ENCODE results near the gene UBASH3A. TPM values are rescaled to one million over a fixed set of nuclear protein-coding genes. Genes with fewer than 3 reads are reported as not detected.
"Not testable (repeated sequence)": the region's sequence is repeated elsewhere in the genome, so short reads cannot be mapped to it uniquely, and the experiment has no call there.

Gene UBASH3A
- total RNA-seq, 1 experiment from 2014 or later = not detected

DNA sequence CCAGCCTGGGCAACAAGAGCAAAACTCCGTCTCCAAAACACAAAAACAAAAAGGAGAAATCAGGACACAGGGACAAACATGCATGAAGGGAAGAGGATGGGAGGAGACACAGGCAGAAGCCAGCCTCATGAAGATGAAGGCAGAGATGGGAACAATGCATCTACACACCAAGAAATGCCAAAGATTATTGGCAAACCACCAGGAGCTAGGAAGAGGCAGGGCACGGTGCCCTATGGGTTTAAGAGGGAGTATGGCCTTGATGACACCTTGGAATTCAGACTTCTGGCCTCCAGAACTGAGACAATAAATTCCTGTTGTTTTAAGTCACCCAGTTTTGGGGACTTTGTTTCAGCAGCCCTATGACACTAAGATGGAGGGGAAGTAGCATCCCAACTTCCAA is 13.0 kb upstream of the UBASH3A start:
- no peak for DNase-seq (ENCODE audit: low spot score)

- DNase-seq (ENCODE audit: low spot score) = no peak
Measured at GRCh38 chr21:42391297-42391696, 12.4 kb upstream of the UBASH3A start.

DNA sequence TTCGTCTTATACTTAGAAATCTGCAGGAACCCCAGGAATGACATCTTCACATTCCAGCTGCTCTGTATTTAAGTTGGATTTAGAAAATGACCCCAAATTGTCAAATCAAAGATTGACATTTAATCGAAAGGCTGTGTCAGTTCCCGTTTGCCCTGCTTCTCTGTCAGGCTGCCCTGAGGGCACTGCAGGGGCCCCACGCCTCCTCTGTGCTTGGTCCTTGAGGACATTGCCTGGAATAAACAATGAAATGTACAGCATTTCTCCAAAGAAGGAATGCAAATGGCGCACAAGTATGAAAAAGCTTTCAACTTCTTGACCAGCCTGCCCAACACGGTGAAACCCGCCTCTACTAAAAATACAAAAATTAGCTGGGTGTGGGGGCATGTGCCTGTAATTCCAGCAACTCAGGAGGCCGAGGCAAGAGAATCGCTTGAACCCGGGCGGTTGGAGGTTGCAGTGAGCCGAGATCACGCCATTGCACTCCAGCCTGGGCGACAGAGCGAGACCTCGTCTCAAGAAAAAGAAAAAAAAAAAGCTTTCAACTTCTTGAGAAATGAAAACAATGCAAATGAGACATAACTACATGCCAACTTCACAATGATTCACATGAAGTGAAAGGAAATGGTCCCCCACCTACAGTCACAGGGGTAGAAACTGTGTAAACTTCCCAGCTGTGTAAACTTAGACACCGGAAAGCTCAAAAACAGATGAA is 10.8 kb upstream of the UBASH3A start:
- no peak for DNase-seq (ENCODE audit: low spot score)

DNA sequence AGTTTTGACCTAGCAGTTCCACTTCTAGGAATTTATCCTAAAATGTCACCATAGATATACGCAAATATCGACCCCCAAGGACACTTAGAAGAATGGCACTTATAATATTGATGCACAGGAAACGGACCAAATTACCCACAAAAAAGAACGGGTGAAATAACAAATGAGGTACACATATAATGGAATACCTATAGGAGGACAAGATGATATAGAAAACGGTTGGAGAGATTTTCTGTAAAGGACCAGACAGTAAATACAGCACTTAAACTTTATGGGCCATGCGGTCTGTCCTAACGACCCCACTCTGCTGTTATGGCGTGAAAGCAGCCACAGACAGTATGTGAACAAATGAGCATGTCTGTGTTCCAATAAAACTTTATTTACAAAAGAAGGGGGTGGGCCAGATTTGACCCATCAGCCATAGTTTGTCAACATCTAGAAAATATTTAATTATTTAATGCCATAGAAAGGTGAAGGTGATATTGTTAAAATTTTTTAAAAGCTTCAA is 10.2 kb upstream of the UBASH3A start:
- no peak for DNase-seq (ENCODE audit: low spot score)

GRCh38 chr21:42395302-42395701 is 8.4 kb upstream of the UBASH3A start:
- no peak for DNase-seq (ENCODE audit: low spot score)

GRCh38 chr21:42395905-42396651 is 7.6 kb upstream of the UBASH3A start, which contains the start of gene TMPRSS3:
Gene TMPRSS3 (minus strand): TSS chr21:42396052. CDS start chr21:42395417, 635 bp downstream.
- no peak for DNase-seq (ENCODE audit: low spot score)

DNA sequence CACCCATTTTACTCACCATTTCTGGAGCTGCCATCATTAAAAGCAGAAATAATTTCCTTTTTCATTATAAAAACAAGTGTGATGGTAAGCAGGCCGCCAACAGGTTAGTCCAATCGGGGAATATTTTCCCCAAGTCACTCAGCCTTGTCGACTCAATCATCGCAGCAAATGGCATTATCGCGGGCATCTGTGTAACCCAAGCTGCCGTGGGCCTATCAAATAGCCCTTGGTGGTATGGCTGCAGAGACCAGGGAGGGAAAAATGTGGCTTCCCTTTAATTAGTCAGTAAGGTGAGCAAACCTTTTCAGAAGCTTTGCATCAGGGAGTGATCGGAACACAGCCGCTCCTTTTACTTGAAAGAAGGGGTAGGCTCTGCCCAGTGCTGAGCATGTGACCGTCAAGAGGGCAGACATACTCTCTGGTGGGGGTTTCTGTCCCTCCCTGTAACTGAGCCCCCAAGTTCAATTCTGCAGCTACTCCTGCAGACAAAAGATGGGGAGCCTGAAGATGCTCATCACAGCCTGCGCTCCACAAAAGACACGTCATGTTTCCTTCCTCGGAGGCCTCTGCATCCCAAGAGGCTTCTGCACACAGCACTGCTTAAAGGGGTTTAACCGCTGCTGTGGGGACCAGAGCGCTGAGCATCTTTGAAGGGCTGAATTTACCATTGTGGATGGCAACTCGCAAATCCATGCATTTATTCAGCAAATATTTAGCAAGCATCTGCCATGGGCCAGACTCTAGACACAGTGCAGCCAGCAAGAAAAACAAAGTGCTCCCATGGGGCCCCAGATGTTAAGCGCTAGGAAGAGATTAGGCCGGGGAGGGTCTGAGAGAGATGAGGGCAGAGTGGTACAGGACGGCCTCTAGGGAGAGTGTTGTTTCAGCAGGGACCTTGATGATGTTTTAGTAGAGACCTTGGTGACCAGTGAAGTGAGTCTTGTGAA is 6.6 kb upstream of the UBASH3A start:
- DNase-seq (ENCODE audit: low spot score) = no peak

- no peak for DNase-seq (ENCODE audit: low spot score)
Measured at GRCh38 chr21:42397746-42398394, 5.8 kb upstream of the UBASH3A start.

DNA sequence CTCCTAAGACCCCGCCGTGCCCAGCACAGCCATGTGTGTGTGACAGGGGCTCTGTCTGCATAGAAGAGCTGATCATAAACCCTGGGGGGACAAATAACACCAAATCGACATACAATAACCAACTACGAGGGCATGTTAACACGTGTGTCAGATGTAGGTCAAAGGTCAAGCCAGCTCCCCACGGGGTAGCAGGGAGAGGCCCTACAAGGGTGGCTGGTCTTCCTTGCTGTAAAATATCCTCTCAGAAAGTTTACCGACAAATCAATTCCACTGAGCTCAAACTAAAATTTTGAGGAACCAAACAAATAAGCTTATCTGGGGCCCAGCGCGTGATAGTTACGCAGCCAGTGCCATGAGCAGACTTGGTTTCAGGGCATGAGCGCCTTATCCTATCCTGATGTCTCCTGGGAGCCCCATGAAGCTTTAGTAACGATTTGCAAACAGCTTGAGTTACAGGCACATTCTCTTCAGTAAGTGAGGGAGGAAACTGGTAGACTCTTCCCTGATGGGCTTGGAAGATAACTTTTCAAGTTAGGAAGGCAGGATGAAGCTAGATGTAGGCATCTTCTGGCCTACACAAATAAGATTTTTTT is 5.2 kb upstream of the UBASH3A start:
- DNase-seq (ENCODE audit: low spot score) = no peak

- DNase-seq (ENCODE audit: low spot score) = no peak
Measured at GRCh38 chr21:42400525-42400924, 3.2 kb upstream of the UBASH3A start.

- no peak for DNase-seq (ENCODE audit: low spot score)
Measured at GRCh38 chr21:42401154-42401553, 2.5 kb upstream of the UBASH3A start.

DNA sequence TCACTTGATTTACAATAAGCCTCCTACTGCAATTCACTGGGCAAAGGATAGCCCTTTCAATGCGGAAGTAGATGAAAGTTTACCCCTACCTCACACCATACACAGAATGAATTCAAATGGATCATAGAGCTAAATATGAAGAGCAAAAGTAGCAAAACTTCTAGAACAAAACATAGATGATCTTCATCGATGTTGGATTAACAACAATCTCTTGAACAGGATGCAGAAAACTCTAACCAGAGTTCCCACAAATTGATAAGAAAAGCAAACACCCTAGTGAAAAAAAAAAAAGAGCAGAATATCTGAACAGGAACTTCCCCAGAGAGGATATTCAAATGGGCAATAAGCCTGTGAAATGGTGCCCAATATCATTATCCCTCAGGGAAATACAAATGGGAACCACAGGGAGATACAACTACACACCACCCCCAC is 1.9 kb upstream of the UBASH3A start:
- no peak for DNase-seq (ENCODE audit: low spot score)

DNA sequence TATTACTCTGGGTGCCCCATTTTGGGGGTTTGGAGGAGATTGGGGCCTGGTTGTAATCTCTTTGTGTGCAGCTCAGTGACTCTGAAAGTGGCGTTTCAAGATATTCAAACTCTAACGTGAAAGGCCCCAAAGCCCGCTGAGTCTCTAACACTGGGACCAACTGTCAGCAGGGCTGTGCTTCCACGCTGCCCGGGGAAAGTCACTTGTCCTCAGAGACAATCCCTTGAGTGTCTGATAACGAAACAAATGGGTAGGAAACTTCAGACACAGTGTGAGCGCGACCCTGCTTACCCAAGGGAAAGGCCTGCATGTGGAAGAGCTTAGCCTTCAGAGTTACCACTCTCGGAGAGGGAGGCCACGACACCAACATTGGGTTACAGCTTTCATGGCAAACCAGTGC is 837 bp downstream of the UBASH3A start:
- DNase-seq (ENCODE audit: low spot score) = no peak

DNA sequence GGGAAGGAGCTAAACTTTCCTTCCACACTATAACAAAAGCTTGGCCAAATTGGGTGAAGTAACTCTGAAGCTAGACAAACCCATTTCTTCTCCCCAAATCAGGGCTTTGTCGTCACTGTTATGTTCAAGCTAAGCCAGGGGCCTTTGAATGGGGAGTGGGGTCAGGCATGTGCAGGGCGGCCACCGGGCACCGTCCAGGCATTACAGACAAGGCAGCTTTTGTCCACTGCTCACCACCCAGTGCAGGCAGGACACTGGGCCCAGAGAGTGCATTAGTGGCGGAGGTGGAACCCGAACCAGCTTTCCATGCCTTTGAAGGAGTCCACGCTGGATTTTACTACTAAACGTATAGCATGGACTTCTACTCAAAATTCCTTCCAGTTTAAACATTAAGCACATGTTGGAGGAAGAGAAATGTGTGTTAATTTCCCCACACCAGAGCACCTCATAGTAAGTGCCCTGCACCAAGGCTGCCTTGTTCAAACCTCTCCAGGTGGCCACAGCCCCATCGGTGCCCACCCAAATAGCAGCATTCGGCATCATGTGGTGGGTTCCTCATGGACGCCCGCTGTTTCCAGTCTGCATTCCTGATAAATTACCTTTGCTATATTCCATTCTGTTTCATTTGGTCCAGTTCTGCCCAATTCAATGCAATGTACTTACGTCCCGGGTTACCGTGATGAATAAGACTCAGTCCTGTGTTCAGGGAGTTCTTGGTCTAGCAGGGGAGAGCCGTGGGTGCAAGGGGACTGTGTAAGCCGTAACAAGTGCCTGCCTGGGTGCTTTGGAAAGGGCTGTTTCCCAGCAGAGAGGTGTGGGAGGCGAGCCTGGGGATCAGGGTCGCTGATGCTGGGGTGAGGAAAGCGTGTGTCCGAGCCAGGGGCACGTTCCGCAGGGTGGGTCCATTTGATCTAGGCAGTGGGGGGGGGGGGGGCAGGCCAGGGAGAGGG is 1.6 kb downstream of the UBASH3A start:
- DNase-seq (ENCODE audit: low spot score) = no peak

- no peak for DNase-seq (ENCODE audit: low spot score)
Measured at GRCh38 chr21:42406201-42406621, 2.5 kb downstream of the UBASH3A start.

- no peak for DNase-seq (ENCODE audit: low spot score)
Measured at GRCh38 chr21:42406866-42407265, 3.2 kb downstream of the UBASH3A start.

DNA sequence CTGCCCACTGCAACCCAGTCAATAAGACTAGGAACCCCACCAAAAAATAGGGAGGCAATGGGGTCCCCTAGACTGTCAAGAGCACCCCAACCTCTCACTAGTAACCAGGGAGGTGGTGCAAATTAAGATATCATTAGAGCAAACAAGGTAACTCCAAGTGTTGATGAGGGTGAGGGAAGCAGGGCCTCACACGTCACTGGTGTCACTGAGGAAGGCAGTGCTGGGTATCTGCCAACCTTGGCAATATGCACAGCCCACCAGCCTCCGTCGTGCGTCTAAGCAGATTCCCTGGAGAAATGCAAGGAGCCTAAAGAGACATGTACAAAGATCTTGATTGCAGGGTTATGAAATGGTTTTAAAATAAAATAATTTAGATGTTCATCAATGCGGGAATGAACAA is 3.8 kb downstream of the UBASH3A start:
- DNase-seq (ENCODE audit: low spot score) = no peak

- DNase-seq (ENCODE audit: low spot score) = not testable (repeated sequence)
Measured at GRCh38 chr21:42408718-42409117, 5.0 kb downstream of the UBASH3A start.

- DNase-seq (ENCODE audit: low spot score) = no peak
Measured at GRCh38 chr21:42409366-42409765, 5.7 kb downstream of the UBASH3A start.

Measured in HT-29 (cell line).